ENCODE measurements around the gene RFTN1.

RFTN1 gene

GRCh38 chr3:16427103-16427965 is 86.2 kb downstream of the RFTN1 start:
- no peak for DNase-seq

GRCh38 chr3:16426665-16427064 is 86.8 kb downstream of the RFTN1 start:
- no peak for DNase-seq

DNA sequence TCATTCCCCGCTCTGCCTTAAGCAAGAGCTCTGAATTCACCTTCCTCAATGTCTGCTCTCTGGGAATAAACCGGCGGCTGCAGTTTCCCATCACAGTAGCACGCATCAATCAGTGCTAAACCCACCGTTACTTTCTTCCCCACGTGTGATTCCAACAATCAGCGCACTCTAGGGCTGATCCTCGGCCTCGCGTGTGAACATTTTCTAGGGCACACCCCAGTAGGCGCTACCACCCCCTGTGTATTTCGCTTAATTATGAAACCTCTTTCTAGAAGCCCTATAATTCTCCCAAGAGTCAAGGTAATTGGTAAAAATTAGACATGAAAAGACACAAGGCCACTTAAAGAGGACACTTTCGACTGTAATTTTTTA is 87.5 kb downstream of the RFTN1 start:
- no peak for DNase-seq

DNA sequence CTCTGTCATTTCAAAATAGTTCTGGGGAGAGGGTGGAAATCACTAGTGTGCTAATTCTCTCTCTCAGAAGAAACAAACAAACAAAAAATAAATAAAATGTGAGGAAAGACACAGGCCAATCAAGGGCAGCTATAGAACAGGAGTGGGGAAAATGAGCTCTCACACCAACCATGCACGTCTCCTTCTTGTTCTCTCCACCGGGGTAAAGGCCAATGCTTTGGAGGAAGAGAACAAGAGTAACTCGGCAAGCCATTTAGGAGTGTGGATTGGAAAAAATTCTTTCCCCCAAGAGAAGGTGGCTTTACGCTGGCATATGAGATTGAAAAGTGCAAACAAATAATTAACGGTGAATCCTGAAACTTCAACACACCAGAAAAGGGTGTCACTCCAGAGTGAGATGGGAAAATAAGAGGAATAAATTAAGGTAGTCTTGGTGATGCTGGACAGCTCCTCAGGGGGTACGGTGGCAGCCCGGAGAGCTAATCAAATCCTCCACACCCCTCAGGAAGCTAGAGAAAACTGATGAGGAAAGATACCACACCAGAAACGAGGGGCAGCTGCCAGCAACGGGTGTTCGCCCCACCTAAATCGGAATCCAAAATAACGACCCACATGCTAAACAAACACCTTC is 88.0 kb downstream of the RFTN1 start:
- no peak for DNase-seq

DNA sequence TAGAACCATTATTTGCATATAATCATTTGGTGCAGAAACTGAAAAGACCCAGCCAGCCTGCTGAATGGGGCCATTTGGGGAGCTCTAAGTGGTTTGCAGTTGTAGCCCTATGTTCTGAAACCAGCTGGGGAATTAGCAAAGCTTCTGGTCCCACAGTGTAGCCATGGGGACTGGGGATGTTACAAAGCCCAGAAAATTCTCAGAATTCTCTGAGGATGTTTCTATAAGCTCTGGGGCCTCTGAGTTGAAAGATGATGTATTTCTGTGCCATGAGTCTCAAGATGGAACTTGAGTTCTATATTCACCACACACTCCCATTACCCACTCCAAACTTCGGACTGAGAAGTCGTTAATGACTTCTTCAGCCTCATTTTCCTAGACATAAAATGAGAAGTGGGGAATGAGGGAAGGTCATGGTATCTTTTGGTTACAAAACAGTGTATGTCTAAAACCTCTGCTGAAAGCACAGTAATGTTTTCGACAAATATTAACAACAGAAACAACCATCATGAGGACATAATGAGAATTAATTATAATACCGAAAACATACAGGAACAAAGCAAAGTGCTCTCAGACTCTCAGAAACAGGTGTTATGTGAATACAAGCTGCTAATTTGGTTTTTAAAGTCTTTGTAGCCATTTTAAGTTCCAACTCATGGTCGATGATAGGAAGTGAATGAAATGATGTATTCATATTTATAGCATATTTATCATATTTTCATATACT is 89.4 kb downstream of the RFTN1 start:
- DNase-seq, result no peak

DNA sequence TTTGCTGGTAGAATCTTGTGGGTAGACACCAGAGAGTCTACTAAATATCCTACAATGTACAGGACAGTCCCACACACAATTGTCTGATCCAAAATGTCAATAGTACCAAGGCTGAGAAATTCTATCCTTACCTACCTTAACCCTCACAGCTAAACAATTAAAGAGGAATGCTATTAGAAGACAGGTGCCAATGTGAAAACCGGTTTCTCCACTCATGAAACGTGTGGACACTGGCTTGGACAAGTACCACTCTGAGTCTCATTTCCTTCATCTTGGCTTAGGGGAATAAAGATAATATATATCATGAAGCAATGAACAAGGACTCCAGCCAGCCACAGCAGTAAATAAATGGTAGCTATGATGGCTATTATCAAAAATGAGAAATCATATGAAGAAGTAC is 90.2 kb downstream of the RFTN1 start:
- no peak for DNase-seq

DNA sequence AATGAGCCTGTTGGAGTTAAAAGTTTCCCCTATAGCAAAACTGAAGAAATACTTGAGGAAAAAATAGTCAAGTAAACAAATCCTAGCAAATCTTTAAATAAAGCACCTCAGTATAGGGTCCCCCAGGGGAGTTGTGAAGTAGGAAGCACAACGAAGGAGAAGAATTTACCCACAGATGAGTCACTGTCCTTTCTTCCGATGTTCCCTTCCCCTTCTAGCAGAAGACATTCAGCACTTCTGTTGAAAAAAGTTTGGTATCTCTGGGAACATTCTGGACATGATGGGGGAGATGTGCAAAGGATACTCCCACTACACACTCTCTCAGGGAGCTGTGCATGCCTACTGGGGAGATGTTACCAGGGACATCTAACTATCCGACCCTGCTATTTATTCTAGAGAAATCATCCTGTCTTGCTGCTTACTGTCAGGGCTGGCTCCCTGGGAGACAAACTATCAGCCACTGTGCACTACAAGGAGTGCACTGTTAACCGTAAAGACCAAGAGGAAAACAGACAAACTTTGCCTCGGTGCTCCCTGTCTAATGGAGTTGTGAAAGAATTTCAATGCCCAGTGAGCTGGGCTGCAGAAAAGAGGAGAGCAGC is 93.8 kb downstream of the RFTN1 start:
- no peak for DNase-seq

DNA sequence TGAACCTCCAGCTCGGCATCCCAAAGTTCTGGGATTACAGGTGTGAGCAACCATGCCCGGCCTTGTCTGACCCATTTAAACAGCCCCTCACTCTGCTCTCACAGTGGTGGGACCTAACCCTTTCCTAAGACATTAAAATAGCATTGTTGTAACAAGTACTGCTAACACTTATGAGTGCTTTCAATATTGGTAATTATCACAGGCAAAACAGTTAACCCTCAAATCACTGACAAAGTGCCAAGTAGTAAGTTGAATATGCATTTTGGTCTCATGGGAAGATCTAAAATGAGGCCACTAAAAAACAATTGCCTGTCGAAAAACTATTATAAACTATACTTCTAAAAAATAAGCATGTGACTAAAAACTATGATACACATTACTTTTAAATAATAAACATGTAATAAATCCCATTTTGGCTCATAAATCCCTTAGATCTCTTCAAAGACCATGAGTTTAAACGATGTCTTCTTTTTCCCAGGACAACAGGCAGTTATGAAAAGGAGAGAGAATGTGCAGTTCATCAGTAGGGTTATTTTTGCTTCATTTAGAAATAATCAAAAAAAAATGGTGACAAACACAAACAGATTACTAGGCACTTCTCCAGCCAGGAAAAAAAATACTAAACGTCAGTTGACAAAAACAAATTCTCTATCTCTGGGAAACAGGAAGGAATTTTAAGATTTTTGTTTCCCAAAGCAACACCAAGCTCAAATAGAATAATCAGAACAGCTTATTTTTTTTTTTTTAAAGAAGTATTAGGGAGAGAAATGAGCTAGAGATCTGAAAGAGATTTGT is 95.4 kb downstream of the RFTN1 start:
- DNase-seq, result no peak

- DNase-seq, result no peak
Measured at GRCh38 chr3:16415911-16416476, 97.5 kb downstream of the RFTN1 start.

GRCh38 chr3:16413321-16413720 is 100.2 kb downstream of the RFTN1 start:
- DNase-seq, result no peak

DNA sequence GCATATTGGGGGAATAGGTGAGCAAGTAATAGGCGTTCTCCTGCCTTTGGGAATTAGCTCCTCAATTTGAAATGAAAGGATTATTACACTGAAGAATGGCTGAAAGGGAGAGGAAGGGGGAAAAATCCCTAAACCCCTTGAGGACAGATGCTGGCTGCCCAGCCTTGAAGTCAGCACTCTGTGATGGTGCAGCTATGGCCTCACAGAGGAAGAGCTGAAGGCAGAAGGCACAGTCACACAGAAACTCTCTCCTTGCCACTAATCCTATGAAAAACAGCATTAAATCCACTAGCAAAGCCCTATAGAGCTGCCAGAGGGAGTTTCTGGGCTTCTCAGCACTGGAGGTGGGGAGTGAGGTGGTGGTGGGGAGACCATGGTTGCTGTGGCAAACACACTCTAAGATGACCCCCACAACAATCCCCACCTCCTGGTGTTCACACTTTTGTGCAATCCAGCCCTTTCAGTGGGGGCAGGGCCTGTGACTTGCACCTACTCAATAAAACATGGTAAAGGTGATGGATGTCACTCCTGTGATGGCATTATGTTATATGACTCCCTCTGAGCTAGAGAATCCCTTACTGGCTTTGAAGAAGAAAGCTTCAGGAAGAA is 101.2 kb downstream of the RFTN1 start:
- no peak for DNase-seq

GRCh38 chr3:16411441-16411840 is 102.1 kb downstream of the RFTN1 start:
- DNase-seq, result no peak

DNA sequence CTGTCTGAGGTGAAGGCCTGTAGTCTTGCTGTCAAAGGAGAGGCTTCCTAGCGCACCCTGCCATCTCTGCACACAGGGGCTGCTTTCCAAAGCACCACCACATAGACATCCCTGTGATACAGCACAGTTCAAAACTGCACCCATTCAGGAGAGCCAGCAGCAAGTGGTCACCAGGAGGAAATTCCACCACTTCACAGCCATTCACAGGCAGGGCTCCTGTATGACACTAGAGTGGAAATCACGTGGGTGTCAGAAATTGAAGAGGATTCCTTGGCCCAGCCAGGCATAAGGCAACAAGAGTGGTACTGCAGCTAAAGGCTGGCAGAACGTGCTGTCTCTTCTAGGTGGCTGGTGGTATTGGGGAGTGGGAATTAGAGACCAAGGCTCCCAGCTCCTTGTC is 102.8 kb downstream of the RFTN1 start:
- DNase-seq, result no peak

GRCh38 chr3:16409032-16409431 is 104.5 kb downstream of the RFTN1 start:
- DNase-seq, result no peak

DNA sequence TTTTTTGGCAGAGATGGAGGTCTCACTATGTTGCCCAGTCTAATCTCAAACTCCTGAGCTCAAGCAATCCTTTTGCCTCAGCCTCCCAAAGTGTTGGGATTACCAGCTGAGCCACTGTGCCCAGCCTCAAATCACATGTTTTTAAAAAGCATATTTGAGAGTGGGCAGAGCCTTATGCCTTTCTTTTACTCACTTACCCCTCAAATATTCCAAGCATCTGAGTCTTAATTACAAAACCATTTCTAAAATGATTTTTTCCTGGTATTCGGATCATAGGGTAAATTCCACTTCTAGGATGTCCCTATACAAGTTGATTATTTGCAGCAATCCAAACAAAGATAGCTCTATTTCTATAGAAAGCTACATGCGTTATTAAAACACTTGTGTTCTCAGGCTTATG is 106.1 kb downstream of the RFTN1 start:
- no peak for DNase-seq

DNA sequence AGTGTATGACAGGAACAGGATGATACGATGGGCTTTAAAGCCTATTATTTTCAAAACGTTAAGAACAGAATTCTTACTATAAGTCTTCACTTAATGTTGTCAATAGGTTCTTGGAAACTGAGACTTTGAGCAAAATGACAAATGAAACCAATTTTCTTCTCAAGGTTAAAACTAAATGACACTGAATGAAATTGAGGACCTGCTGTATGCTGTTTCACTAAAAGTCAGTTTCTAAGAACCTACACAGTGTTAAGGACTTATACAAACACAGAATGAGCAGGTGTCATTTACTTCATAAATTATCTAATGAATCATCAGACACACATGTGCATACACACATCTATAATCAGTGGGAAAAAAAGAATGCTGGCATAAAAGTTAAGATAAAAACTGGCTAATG is 106.9 kb downstream of the RFTN1 start:
- no peak for DNase-seq

- DNase-seq, result no peak
Measured at GRCh38 chr3:16406166-16406565, 107.3 kb downstream of the RFTN1 start.

DNA sequence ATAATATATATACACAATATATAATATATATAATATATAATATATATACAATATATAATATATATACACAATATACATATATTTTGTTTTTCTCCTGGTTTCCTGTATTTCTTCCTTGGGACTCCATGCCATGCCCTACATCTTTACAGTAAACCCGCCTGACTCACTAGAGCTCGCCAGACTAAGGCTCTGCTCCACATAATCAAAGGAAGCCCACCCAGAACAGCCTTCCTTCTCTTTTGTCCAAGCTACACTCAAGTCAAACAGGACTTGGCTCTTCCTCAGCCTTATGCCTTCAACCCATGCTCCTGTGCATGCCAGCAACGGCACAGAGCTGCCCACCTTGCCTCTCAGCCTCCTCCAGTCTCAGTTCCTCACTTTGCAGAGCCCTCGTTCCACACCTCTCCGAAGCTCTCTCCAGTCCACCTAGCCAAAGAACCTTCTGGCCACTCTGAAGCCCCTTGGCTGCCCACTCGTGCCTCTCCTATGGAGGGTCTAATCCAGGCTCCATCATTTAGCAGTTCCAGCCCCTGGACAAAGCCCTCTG is 109.1 kb downstream of the RFTN1 start:
- DNase-seq, result no peak

DNA sequence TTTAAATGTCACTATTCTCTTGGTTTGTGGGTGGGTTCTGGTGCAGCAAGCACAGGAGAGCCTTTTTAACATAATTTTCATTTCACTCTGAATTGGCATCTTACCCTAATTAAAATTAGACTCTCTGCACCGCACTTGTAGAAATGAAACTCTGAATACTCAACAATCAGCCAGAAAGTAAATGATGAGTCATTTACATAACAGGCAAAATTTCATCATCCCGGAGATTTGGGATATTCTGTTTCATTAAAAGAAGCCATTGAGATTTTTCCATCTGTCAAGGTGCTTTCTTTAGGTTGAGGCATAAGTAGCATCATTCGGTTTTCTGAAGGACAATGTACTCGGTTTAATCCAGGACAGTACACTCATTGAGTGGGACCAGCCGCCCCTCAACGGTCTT is 111.0 kb downstream of the RFTN1 start:
- no peak for DNase-seq

DNA sequence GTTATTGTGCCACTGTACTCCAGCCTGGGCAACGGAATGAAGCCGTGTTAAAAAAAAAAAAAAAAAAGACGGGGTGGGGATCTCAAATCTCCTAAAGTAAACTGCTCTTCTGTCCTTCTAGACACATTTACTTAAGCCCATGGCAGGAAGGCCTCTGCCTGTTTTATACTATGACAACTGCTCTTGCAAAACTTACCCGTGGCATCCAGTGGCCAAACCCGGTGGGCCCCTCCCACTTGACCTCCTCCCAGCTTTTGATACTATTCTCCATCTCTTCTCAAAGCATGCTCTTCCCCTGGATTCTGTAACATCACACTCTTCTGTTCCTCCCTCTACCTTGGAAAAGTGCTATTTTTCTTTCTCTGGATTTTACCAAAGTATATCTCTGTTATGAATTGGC is 112.2 kb downstream of the RFTN1 start:
- no peak for DNase-seq

- no peak for DNase-seq
Measured at GRCh38 chr3:16400106-16400931, 113.2 kb downstream of the RFTN1 start.

Measured in activated naive CD4-positive, alpha-beta T cell treated with Interleukin-2 at 50 U/mL for 16 hours (primary cell).